Activated CD4-positive, alpha-beta T cell treated with anti-CD3 and anti-CD28 coated beads, Interleukin-2, amount 50 U/mL, for 24 hours (primary cell): ENCODE data around the gene KCNH2.
A peak's percentile ranks its signal among the peaks of the same experiment; 100 is the strongest.
"Not testable (repeated sequence)": the region's sequence is repeated elsewhere in the genome, so short reads cannot be mapped to it uniquely, and the experiment has no call there.

Experiments
- DNase-seq, 2 donors: peaks; one replicate each; pipeline ENCODE4 v3.0.0-alpha.2; 2020; ENCODE audit warnings: low read depth in 1 of 2, low spot score in 1 of 2

Gene KCNH2

DNA sequence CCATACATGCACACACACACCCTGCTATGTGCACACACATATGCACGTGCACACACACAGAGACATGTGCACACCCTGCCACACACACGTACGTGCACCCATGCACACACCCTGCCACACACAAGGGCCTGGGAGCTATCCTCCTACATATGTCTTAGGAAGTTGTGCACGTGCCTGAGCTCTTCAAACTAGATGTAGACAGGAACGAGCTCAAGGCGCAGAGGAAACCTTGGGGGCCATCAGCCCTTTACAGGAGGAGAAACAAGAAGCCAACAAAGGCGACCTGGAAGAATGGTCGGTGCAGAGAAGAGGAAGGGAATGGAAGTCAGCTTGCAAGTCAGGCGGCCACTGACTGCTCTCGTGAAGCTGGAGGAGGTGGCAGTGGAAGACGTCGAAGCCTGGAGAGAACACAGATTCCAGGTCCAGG is 67.1 kb downstream of the KCNH2 start:
- DNase-seq = no peak

DNA sequence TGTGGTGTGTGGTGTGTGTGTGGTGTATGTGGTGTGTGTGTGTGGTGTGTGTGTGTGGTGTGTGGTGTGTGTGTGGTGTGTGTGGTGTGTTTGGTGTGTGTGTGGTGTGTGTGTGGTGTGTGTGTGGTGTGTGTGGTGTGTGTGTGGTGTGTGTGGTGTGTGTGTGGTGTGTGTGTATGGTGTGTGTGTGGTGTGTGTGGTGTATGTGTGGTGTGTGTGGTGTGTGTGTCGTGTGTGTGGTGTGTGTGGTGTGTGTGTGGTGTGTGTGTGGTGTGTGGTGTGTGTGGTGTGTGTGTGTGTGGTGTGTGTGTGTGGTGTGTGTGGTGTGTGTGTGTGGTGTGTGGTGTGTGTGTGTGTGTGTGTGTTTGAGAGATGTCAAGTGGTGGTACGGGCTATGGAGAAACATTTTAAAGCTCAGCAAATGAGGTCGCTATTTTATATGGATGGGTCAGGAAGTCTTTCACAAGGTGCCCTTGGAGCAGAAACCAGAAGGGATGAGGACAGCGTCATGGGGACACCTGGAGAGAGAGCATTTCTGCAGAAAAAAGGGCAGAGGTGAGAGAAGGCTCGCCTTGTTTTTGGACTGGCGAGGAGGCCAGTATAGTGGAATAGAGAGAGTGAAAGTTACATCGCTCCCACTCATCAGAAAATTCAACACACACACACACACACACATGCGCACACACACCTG is 67.7 kb downstream of the KCNH2 start:
- not testable (repeated sequence) for DNase-seq

DNA sequence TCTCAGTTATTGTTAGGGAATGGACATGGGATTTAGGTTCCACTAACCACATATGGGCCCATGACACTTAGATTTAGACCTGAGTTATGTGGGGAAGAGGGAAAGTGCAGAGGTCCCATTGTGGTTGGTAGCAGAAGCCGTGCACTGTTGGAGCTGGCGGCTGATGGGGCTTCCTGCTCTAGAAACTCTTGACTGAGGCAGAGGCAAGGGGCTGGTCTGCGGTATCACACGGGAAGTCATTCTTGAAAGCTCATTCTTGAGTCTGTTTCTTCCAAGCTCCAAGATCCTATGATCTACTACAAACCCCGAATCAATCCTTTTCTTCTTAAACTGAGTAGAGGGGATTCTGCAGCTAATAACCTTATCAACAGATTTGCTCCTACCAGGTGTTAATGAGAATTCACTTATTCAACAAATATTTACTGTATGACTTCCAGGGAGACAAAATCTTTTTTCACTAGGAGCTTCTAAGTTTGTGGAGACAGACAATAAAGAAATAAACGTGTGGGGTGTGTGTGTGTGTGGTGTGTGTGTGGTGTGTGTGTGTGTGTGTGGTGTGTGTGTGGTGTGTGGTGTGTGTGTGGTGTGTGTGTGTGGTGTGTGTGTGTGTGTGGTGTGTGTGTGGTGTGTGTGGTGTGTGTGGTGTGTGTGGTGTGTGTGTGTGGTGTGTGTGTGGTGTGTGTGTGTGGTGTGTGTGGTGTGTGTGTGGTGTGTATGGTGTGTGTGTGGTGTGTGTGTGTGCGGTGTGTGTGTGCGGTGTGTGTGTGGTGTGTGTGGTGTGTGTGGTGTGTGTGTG is 68.7 kb downstream of the KCNH2 start:
- DNase-seq = peak in 1 of 2 donors; percentile 21

DNA sequence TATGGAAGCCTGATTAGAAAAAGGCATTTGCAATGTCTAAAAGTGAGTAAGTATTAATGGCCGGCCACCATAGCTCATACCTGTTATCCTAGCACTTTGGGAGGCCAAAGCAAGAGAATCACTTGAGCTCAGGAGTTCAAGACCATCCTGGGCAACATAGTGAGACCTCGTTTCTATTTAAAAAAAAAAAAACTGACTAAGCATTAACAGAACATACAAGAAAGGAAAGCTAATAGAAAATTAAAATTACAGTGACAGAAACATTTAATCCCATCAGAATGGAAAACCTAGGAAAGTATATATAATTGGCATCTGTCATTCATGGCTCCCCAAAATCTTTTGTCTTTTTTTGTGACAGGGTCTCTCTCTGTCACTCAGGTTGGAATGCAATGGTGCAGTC is 69.9 kb downstream of the KCNH2 start:
- no peak for DNase-seq

DNA sequence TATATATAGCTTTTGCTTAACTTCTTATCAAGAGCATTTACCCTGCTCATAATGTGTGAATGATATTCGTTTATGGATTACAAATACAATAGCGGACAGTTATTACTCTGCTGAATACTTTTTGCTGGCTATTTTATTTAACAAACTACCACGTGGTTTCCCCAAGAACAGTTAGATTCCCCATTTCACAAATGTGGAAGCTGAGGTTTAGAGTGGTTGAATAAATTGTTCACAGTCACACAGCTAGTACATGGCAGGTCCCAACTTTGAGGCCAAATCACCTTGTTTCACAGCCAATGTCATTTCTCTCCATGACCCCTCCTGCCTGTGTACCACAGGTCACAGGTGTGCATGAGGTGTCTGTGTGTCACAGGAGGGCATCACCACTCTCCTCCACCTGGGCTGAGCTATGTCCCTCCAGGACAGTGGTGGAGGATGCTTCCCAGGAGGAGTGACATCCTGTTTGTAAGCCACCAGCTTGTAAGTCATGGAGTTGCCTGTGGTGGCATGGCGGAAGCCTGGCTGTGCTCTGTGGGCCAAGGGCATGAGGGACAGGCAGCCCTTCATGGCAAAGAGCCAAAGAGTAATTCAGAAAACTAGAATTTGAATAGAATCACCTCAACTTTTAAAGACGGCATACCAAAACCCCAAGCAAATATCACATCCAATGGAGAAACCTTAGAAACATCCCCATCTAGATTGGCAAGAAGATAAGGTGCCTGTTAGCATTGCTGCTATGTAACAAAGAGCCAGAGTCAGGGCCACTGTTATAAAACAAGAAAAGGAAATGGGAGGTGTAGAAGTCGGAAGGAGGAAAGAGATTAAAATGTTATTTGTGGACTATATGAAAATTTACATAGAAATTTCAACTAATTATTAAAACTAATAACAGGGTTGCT is 73.9 kb downstream of the KCNH2 start:
- DNase-seq = no peak

DNA sequence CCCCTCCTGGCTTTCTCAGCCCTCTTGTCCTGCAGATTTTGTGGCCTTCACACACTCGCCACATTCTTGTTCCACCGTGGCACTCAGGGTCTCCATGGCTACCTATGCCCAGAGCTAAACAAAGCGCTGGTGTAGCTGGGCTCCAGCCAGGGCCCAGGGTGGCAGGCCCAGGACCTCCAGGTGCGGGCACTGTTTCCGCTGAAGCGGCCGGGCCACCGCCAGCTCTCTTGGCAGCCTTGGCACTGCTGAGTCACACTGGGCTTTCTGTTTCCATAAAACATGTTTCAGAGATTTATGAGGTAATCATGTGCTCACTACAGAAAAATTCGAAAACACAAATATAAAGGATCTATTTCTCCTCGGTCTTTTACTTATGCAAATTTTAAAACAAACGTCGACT is 74.5 kb downstream of the KCNH2 start:
- DNase-seq = no peak

DNA sequence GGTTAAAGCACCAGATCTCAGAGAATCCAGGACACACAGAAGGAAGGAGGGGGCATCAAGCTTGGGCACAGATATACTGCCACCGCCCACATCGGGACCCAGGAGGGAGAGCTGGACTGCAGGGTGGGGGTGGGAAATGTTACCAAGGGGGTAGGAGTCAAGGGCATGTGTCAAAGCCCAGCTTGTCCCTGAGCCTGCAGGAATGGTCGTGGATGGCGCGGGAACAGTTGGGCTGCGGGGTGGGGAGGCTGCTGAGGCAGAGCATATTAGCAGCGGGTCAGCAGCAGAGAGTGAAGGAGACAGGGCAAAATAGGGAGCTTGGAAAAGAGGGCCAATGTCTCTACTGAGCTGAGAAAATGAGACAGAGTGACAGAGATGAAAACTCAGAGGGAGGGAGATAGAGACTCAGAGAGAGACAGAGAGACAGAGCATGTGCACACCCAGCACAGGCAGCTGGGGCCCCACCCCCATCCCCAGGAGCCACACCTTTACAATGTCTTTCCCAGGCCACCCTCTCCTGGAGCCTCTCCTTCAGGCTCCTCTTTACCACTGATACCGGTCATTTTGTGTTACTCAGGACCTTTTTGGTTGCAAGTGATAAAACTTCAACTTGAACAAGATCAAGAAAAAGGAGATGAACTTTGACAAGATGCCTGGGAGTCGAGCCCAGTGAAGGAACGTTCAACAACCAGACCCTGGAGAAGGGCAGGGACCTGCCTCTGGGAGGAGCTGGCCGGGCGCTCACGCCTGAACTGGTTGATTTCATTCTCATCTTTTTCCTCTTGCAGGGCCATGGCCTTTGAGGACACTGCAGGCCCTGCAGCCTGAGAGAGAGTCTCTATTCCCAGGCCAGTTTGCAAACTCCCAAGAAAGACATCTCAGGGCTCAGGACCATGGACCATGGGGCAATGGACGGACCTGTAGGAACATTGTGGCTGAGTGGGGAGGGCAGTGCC is 75.8 kb downstream of the KCNH2 start:
- no peak for DNase-seq

DNA sequence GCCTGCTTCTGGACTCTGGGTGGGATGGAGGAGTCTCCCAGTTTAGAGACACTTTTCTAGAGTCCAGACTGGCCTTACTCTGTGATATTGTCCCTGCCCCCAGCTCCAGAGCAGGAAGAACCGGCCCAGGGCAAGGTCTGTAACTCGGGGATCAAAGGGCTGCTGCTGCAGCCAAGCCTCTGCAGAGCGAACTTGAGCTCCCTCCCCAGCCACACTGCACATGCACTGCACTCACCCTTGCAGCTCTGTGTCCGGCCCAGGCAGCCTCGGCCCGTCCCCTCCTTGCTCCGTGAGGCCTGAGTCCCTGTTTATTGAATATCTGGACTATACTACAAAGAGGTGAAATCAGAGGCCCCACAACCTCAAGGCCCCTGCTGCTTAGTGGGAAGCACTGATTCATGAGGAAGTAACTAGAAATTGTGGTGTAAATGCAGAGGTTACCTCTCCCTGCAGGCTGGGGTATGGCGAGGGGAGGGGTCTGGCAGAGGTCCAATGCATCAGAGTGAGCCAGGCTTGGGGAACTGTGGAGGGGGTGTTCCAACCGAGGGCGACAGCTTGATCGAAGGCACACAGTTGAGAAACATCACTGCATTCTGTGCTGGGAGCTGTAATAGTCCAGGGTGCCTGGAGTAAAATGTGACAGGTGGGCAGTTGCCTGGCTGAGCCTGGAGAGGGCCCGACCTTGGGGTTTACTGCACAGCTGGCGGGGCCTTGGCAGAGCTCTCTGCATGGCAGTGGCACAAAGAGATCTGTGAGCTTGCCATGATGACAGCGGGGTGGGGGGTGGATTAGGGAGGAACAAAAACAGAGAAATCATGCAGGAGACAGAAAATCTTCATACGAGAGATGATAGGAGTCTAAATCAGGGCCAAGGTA is 76.7 kb downstream of the KCNH2 start:
- no peak for DNase-seq

DNA sequence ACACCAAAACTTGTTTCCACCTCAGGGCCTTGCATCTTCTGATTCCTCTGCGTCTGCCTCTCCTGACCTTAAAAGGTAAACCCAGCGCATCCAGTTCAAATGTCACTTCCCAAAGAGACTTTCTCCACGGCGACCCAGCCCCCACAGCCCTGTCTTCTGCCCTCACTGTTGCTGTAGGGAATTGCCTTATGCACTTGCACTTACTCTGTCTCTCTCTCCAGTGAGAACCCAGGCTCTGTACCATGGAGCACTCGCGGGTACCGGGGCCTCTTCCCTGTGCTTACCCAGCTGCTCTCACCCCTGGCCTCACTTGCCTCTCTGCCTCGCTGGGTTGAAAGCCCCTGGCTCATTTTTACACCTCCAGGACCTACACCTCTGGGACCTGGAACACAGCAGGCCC is 77.4 kb downstream of the KCNH2 start:
- no peak for DNase-seq

DNA sequence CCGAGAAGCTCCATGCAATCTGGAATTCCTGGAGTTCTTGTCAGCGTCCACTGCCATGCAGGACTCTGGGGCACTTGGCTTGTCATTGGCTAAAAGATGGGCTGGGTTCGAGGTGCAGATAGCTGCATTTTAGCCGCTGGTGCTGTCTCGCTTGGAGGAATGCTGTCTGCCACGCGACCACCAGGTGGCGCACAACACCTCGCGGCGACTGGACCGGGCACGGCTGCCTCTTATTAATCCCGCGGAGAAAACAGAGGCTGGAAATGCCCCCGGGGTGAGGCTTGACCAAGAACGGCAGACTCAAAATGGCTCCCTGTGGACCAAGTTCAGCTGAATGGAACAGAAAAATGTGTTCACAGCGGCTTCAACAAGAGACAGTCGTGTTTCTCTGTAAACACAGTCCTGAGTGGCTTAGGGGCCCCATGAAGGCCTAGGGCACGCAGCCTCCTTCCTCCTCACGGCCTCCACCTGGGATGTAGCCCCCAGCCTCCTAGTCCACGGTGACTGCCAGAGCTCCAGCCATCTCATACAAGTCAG is 79.6 kb downstream of the KCNH2 start:
- peak; percentile 66 to 74 for DNase-seq

DNA sequence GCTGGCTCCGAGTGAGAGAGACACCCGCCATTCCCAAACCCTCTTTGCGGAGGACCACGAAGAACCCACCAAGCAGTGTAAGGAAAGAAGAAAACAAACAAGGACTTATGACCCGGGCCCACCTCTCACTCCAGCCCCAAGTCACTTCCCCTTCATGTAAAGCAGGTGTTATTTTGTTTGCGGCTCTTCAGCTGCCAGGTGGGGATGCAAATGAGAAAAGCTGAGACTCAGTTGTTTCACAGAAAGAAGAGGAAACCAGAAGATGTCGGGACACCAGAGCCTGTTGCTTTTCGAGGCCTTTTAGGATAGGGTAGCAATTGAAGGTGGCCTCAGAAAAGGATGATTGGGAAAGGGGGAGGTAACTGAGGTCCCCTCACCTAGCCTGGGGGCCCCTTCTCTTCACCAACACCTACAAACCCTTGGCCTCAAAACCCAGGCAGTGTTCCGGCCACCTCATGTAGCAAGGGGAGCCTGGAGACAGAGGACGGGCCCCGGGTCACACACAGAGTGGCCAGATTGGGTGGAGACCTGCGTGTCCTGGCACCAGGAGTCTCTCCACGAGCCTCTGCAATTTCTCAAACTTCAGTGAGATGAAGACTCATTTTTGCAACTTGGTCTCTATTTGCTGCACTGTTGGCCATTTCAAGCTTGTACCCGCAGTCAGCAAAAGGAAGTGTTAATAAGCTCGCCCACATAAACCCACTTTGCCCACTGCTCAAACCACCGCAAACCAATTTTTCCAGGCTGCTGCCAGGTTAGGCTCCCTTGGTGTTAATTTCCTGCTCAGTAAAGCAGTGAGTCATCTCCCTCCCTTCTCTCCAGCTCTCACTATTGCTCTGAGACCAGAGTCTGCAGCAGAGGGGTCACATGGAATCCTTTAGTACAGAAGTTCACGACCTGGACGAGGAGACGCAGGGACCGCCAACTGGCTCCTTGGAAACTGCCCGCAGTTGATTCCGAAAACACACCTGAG is 80.3 kb downstream of the KCNH2 start:
- no peak for DNase-seq

DNA sequence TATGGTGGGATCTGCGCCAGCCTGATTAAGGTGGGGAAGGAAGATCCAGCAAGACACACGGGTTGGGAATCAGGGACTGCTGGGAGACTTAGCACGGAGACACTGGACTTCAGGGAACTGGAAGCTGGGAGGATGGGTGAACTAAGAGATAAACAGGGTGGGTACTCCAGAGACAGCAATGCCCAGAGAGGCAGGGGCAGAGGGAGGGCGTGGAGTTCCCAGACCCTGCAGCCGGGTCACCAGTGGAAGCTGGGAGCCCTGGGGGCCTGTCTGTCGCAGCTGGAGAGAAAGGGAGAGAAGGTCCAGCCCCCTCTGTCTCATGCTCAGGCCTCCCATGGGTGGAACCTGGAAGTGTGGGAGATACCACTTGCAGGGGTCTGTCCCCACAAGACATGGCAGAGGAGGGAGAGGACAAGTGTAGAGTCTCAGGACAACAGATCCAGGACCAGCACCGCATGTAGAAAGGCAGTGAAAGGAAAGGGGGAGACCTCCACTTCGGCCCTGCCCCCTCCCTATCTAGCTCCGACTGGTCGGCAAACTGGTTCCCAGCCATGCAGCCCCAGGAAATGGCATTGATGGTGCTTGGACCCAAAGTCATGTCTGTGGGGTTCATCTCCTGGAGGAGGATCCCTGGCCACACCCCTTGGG is 81.4 kb downstream of the KCNH2 start:
- no peak for DNase-seq

DNA sequence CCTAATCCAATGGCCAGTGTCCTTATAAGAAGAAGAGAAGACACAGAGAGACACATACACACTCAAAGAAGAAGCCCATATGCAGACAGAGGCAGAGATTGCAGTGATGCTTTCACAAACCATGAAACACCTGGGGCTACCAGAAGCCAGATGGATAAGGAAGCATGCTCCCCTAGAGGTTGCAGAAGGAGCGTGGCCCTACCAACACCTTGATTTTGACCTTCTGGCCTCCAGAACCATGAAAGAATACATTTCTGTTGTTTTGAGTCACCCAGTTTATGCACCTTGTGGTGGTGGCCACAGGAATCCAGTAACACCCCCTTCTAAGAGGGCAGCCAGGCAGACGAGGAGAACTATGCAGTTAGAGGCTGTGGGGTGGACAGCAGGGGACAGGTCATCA is 82.3 kb downstream of the KCNH2 start:
- DNase-seq = no peak
